Heart left ventricle (tissue), 13 donors: ENCODE measurements around the gene AOX1.

Experiments
- POLR2A ChIP-seq, 2 donors: fragments of 450-650 bp; IDR thresholded peaks; one replicate each; pipeline ENCODE4 v1.6.1; 2017; ENCODE audit warnings: antibody characterized with exemption in 2 of 2, mild to moderate bottlenecking in 2 of 2, moderate library complexity in 2 of 2
- TF ChIP-seq, protein P1 (sequence below), 12 donors: fragments of 200-600 bp; sonication (generic) in 4 of 12; IDR thresholded peaks; one replicate each; pipeline versions ENCODE4 v1.5.0 to v1.8.0; 2018 to 2022; ENCODE audit warnings: antibody characterized with exemption in 12 of 12, mild to moderate bottlenecking in 5 of 12
- donor health status: ischemic (EF 13 %, LVEDD 7.1; RV severe dilation, severe dysfunction).
- donor health status: DM: no; HTN: yes; CAD: no.
- donor health status: DM: no; HTN: no; CAD: no.
- donor health status: ischemic (EF 25% LVEDD 6.9; RV normal size, moderate dysfunction).
- donor health status: ischemic (EF 25% LVEDD 5.7; RV mildly dilated, moderate dysfunction).
- donor health status: ischemic (EF 35%, LVEDD 5.7; RV mildly dilated, moderate dysfunction).
- donor health status: nonischemic (EF 11% LVEDD 7.7; RV severe dilation, severe dysfunction).
- donor health status: DM: yes; HTN: yes; CAD: no.
- donor health status: PGD.
- donor health status: ischemic (EF 29% LVEDD 5.4; RV normal size, mild dysfunction).
- donor health status: nonischemic (EF 23%, LVEDD 6.1; RV moderate dilation, normal function).

DNA sequence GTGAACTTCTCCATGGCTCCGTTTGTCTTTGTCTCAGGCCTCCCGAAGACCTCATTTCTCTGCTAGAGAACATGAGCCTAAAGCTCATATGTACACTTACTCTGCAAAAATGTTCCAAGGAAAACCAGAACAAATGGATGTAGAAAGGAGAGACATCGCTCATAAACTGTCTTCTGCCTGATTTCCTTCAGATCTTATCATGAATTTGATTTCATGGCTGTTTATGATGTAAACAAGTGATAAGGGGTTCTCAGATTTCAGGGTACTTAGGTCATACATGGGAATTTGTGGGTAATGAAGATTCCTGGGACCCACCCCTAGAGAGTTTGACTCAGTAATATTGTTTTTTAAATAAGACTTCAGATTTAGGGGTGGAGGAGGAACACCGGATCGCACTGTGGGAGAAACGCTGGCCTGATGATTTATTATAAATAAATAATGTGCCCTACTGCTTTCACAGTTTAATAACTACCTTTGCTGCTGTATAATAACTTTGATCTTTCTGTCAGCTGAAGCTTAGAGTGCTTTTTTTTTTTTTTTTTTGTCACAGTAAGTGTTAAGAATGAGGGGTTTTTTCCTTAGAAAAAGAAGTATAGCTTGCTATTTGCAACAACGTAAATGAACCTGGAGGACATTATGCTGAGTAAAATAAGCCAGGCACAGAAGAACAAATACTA lies 14.9 kb downstream of the AOX1 start:
- TF ChIP-seq, protein P1, sequence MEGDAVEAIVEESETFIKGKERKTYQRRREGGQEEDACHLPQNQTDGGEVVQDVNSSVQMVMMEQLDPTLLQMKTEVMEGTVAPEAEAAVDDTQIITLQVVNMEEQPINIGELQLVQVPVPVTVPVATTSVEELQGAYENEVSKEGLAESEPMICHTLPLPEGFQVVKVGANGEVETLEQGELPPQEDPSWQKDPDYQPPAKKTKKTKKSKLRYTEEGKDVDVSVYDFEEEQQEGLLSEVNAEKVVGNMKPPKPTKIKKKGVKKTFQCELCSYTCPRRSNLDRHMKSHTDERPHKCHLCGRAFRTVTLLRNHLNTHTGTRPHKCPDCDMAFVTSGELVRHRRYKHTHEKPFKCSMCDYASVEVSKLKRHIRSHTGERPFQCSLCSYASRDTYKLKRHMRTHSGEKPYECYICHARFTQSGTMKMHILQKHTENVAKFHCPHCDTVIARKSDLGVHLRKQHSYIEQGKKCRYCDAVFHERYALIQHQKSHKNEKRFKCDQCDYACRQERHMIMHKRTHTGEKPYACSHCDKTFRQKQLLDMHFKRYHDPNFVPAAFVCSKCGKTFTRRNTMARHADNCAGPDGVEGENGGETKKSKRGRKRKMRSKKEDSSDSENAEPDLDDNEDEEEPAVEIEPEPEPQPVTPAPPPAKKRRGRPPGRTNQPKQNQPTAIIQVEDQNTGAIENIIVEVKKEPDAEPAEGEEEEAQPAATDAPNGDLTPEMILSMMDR (IDR thresholded peaks at IDR 0.05) = no peak
- no peak for TF ChIP-seq POLR2A (IDR thresholded peaks at IDR 0.05)
